A673 (cell line): ENCODE measurements around the gene MMP28.

Source experiments
- CTCF ChIP-seq: fragments of 300-800, 200-600 bp; sonication (generic); conservative IDR thresholded peaks from 2 replicates; pipeline ENCODE4 v1.5.1; 2017; ENCODE audit warnings: low read depth, mild to moderate bottlenecking, antibody characterized with exemption, low read length, moderate library complexity, mixed read lengths
- EZH2 ChIP-seq: fragments of 200-600 bp; sonication (generic); IDR thresholded peaks from 2 replicates; pipeline ENCODE4 v1.6.1; 2017; ENCODE audit warnings: borderline replicate concordance, low read depth, mild to moderate bottlenecking, mixed read lengths, antibody characterized with exemption, low read length; ENCODE audit not compliant: poor library complexity, severe bottlenecking

DNA sequence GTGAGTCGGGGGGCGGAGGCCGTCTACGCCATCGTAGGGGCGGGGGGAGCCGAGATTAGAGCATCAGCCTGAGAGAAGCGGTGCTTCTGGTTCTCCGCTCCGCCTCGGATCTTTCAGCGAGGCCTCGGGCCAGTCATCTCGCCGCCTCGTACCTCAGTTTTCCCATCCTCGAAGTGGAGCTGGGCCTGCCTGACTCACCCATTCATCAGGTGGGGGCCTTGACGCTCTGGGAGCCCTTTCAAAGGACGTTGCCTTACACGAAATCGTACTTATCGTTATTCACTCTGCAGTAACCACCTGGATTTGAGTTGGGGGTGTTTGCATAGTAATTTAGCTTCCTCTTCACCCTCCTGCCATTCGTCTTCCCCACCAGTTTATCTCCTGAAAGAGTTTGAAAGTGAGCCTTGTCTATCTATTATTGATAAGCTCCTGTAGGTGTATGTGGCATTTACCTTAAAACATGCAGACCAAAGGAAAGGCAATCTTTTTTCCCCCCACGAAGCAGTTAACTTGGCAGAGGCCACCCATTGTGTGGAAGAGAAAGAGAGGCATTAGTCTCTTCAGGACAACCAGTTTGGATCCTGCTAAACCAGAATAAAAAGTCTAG, 14.5 kb upstream of the MMP28 start:
- TF ChIP-seq CTCF, result no peak
- no peak for TF ChIP-seq EZH2
